ENCODE results near the gene PERM1. TPM values are rescaled to one million over a fixed set of nuclear protein-coding genes. Genes with fewer than 3 reads are reported as not detected.
"Not testable (repeated sequence)": the region's sequence is repeated elsewhere in the genome, so short reads cannot be mapped to it uniquely, and the experiment has no call there.

Gene PERM1
- total and polyA plus RNA-seq, 2 donors (not counting 1 experiment from before 2014, with no cell fraction given) = not detected

- intact Hi-C loops (cut with micrococcal nuclease) = loop anchor here (2.0 to 10.0 kb wide), 2 partner anchors 17 to 47 kb away; partner anchors contain the start of gene HES4
- Mint-ChIP-seq H3K4me1 (peaks cover 26% of the 10 kb centered on the region), H3K4me3 (peak overlapping the region; percentile 47)
- H3K27ac Mint-ChIP-seq; DNase-seq; H3K9me3 Mint-ChIP-seq (ENCODE audit: insufficient read depth); H2AFZ ChIP-seq (ENCODE audit: insufficient read depth, low read depth, low read length, poor library complexity, severe bottlenecking); H3K9me3 ChIP-seq (ENCODE audit: control extremely low read depth in 1 of 3, control insufficient read depth in 2 of 3, insufficient read depth in 1 of 3, low read length in 2 of 3); POLR2A ChIA-PET; H4K20me1 ChIP-seq (ENCODE audit: control insufficient read depth, insufficient read depth, low read length, poor library complexity, severe bottlenecking); ATAC-seq (ENCODE audit: low read depth); H3K27me3 Mint-ChIP-seq; H3K4me3 ChIP-seq (ENCODE audit: control extremely low read depth in 1 of 5, extremely low read depth in 1 of 5, insufficient read depth in 1 of 5, low read depth in 2 of 5, low read length in 4 of 5); H3K9ac ChIP-seq (ENCODE audit: low read length); H3K27ac ChIP-seq (ENCODE audit: low read length in 2 of 2); H3K4me2 ChIP-seq (replicated peaks; ENCODE audit: low read depth, low read length, poor library complexity, severe bottlenecking); H3K36me3 ChIP-seq (replicated peaks in 1 of 2; ENCODE audit: control extremely low read depth in 1 of 2, control insufficient read depth in 1 of 2, extremely low read depth in 1 of 2, insufficient read depth in 2 of 2, low read length in 1 of 2): not testable (repeated sequence)
- Histone ChIP-seq H3K4me1 (ENCODE audit: control insufficient read depth in 2 of 2, insufficient read depth in 2 of 2, low read length in 2 of 2) (peaks cover 23 to 39% of the 10 kb centered on the region in 2 donors), H3K27me3 (replicated peaks in 1 of 4; ENCODE audit: control extremely low read depth in 1 of 4, control insufficient read depth in 3 of 4, insufficient read depth in 4 of 4, low read length in 3 of 4) (peaks cover 0 to 17% (median 5%) of the 10 kb centered on the region in 4 experiments), H3K79me2 (ENCODE audit: control insufficient read depth, insufficient read depth, low read length) (peaks cover 20% of the 10 kb centered on the region)
- CTCF ChIA-PET = interaction anchor here (2.0 to 3.2 kb wide), 3 partner anchors 15 to 46 kb away, joined by 6 to 17 read pairs (median 14); no protein-coding TSS in a partner anchor
- 93% methylated on average over 8 of the region's 17 CpGs for WGBS (ENCODE audit: insufficient coverage)
Observed at GRCh38 chr1:1017397-1018320, 35.8 kb upstream of the PERM1 start.

- 87% methylated on average over 17 of the region's 20 CpGs for WGBS (ENCODE audit: insufficient coverage)
- intact Hi-C loops (cut with micrococcal nuclease) = loop anchor here (5.0 to 10.0 kb wide), 2 partner anchors 50 to 292 kb away; partner anchors contain the start of genes ACAP3 and PUSL1
- no peak overlapping the region for H3K27ac Mint-ChIP-seq
- Histone ChIP-seq H2AFZ (ENCODE audit: insufficient read depth, low read depth, low read length, poor library complexity, severe bottlenecking) (no peak overlapping the region), H3K4me3 (ENCODE audit: control extremely low read depth in 1 of 5, extremely low read depth in 1 of 5, insufficient read depth in 1 of 5, low read depth in 2 of 5, low read length in 4 of 5) (no peak overlapping the region), H3K4me1 (ENCODE audit: control insufficient read depth in 2 of 2, insufficient read depth in 2 of 2, low read length in 2 of 2) (peaks cover 19 to 29% of the 10 kb centered on the region in 2 donors), H3K27me3 (replicated peaks in 1 of 4; ENCODE audit: control extremely low read depth in 1 of 4, control insufficient read depth in 3 of 4, insufficient read depth in 4 of 4, low read length in 3 of 4) (no peaks in the 10 kb centered on the region), H3K4me2 (replicated peaks; ENCODE audit: low read depth, low read length, poor library complexity, severe bottlenecking) (peak overlapping the region; percentile 96), H3K9me3 (ENCODE audit: control extremely low read depth in 1 of 3, control insufficient read depth in 2 of 3, insufficient read depth in 1 of 3, low read length in 2 of 3) (peaks cover 0 to 6% (median 0%) of the 10 kb centered on the region in 3 donors), H3K36me3 (replicated peaks in 1 of 2; ENCODE audit: control extremely low read depth in 1 of 2, control insufficient read depth in 1 of 2, extremely low read depth in 1 of 2, insufficient read depth in 2 of 2, low read length in 1 of 2) (no peaks in the 10 kb centered on the region), H3K27ac (ENCODE audit: low read length in 2 of 2) (no peak overlapping the region), H3K79me2 (ENCODE audit: control insufficient read depth, insufficient read depth, low read length) (peaks cover 20% of the 10 kb centered on the region), H4K20me1 (ENCODE audit: control insufficient read depth, insufficient read depth, low read length, poor library complexity, severe bottlenecking) (no peaks in the 10 kb centered on the region), H3K9ac (ENCODE audit: low read length) (no peak overlapping the region)
- CTCF ChIA-PET = interaction anchor here (1.5 to 2.0 kb wide), 3 partner anchors 12 to 277 kb away, joined by 4 to 7 read pairs (median 5); no protein-coding TSS in a partner anchor
- no peak for DNase-seq
- ATAC-seq (ENCODE audit: low read depth) = no peak
- TF ChIP-seq CTCF (IDR thresholded peaks at IDR 0.05) = peak; percentile 17
- no peak for TF ChIP-seq EZH2 (IDR thresholded peaks at IDR 0.05; ENCODE audit: borderline replicate concordance, insufficient read depth, low read depth, low read length, poor library complexity, severe bottlenecking)
- peaks cover 26% of the 10 kb centered on the region for H3K4me1 Mint-ChIP-seq
- H3K27me3 Mint-ChIP-seq = peaks cover 3% of the 10 kb centered on the region
- H3K9me3 Mint-ChIP-seq (ENCODE audit: insufficient read depth) = no peaks in the 10 kb centered on the region
- POLR2A ChIA-PET = no interaction called here
- H3K4me3 Mint-ChIP-seq = peak overlapping the region; percentile 95
Observed at GRCh38 chr1:1014799-1015681, 33.1 kb upstream of the PERM1 start.
